Measurements from ENCODE around the gene PRKN.

The PRKN gene

GRCh38 chr6:162674452-162674851 lies 53.1 kb downstream of the PRKN start:
- no peak for DNase-seq (ENCODE audit: low spot score)

- DNase-seq (ENCODE audit: low spot score): no peak
These were observed 55.9 kb downstream of the PRKN start for GRCh38 chr6:162671580-162672165.

- DNase-seq (ENCODE audit: low spot score): no peak
These were observed 57.2 kb downstream of the PRKN start for GRCh38 chr6:162670345-162670744.

GRCh38 chr6:162666246-162666645 lies 61.3 kb downstream of the PRKN start:
- DNase-seq (ENCODE audit: low spot score): no peak

GRCh38 chr6:162653808-162654207 lies 73.8 kb downstream of the PRKN start:
- DNase-seq (ENCODE audit: low spot score): no peak

GRCh38 chr6:162651505-162651904 lies 76.1 kb downstream of the PRKN start:
- DNase-seq (ENCODE audit: low spot score): no peak

GRCh38 chr6:162649271-162649670 lies 78.3 kb downstream of the PRKN start:
- DNase-seq (ENCODE audit: low spot score): no peak

GRCh38 chr6:162644153-162644552 lies 83.4 kb downstream of the PRKN start:
- DNase-seq (ENCODE audit: low spot score): no peak

- no peak for DNase-seq (ENCODE audit: low spot score)
These were observed 86.8 kb downstream of the PRKN start for GRCh38 chr6:162640756-162641155.

- DNase-seq (ENCODE audit: low spot score): no peak
These were observed 87.6 kb downstream of the PRKN start for GRCh38 chr6:162639951-162640350.

GRCh38 chr6:162638931-162639574 lies 88.5 kb downstream of the PRKN start:
- no peak for DNase-seq (ENCODE audit: low spot score)

- no peak for DNase-seq (ENCODE audit: low spot score)
These were observed 90.2 kb downstream of the PRKN start for GRCh38 chr6:162637317-162637716.

- no peak for DNase-seq (ENCODE audit: low spot score)
These were observed 91.4 kb downstream of the PRKN start for GRCh38 chr6:162636167-162636566.

GRCh38 chr6:162631546-162631945 lies 96.0 kb downstream of the PRKN start:
- DNase-seq (ENCODE audit: low spot score): no peak

GRCh38 chr6:162630069-162630468 lies 97.5 kb downstream of the PRKN start:
- DNase-seq (ENCODE audit: low spot score): no peak

- DNase-seq (ENCODE audit: low spot score): no peak
These were observed 99.7 kb downstream of the PRKN start for GRCh38 chr6:162627825-162628224.

- no peak for DNase-seq (ENCODE audit: low spot score)
These were observed 100.2 kb downstream of the PRKN start for GRCh38 chr6:162627362-162627761.

GRCh38 chr6:162626869-162627268 lies 100.7 kb downstream of the PRKN start:
- no peak for DNase-seq (ENCODE audit: low spot score)

GRCh38 chr6:162625846-162626540 lies 101.6 kb downstream of the PRKN start:
- DNase-seq (ENCODE audit: low spot score): no peak

GRCh38 chr6:162622572-162622971 lies 105.0 kb downstream of the PRKN start:
- no peak for DNase-seq (ENCODE audit: low spot score)

- no peak for DNase-seq (ENCODE audit: low spot score)
These were observed 106.3 kb downstream of the PRKN start for GRCh38 chr6:162621246-162621645.

- no peak for DNase-seq (ENCODE audit: low spot score)
These were observed 107.5 kb downstream of the PRKN start for GRCh38 chr6:162620073-162620472.

- no peak for DNase-seq (ENCODE audit: low spot score)
These were observed 109.0 kb downstream of the PRKN start for GRCh38 chr6:162618448-162619002.

All from Ammon's horn (tissue), 1 donor.